Nephron (organoid): Measurements from ENCODE around the gene CCDC201.

Source experiments
- H3K27ac Mint-ChIP-seq, 3 experiments: 2 replicates each; pipeline ENCODE4 v1.8.0; 2020; ENCODE audit warnings: mixed read lengths in 3 of 3, mild to moderate bottlenecking in 2 of 3, moderate library complexity in 1 of 3
- H3K27me3 Mint-ChIP-seq: 2 replicates; pipeline ENCODE4 v1.8.0; 2021; ENCODE audit warnings: low read depth, mild to moderate bottlenecking, moderate library complexity, mixed read lengths
- H3K36me3 Mint-ChIP-seq: 2 replicates; pipeline ENCODE4 v1.8.0; 2020; ENCODE audit warnings: low read depth, mixed read lengths
- H3K4me1 Mint-ChIP-seq: 2 replicates; pipeline ENCODE4 v1.8.0; 2020; ENCODE audit warnings: mixed read lengths
- H3K4me3 Mint-ChIP-seq, 3 experiments: 2 replicates each; pipeline ENCODE4 v1.8.0; 2020; ENCODE audit warnings: mild to moderate bottlenecking in 3 of 3, mixed read lengths in 3 of 3, moderate library complexity in 2 of 3
- H3K9me3 Mint-ChIP-seq: 2 replicates; pipeline ENCODE4 v1.8.0; 2020; ENCODE audit warnings: mixed read lengths
- CTCF ChIP-seq, 3 experiments: fragments of 200-600 bp; sonication (generic); IDR thresholded peaks; one replicate each; pipeline ENCODE4 v1.5.0; 2021; ENCODE audit warnings: antibody characterized with exemption in 3 of 3; ENCODE audit not compliant: unreplicated experiment in 3 of 3

Gene CCDC201

GRCh38 chr7:45912972-45913371 lies 40.1 kb upstream of the CCDC201 start:
- Mint-ChIP-seq H3K27ac (no peak overlapping the region), H3K4me3 (no peak overlapping the region), H3K36me3 (peaks cover 30% of the 10 kb centered on the region), H3K4me1 (peaks cover 9% of the 10 kb centered on the region), H3K9me3 (peaks cover 3% of the 10 kb centered on the region), H3K27me3 (peaks cover 6% of the 10 kb centered on the region)
- no peak for TF ChIP-seq CTCF (IDR thresholded peaks at IDR 0.05; ENCODE audit: unreplicated experiment in 3 of 3)

- Mint-ChIP-seq H3K4me1 (no peaks in the 10 kb centered on the region), H3K36me3 (peaks cover 24% of the 10 kb centered on the region), H3K27ac (no peak overlapping the region), H3K27me3 (no peaks in the 10 kb centered on the region), H3K4me3 (no peak overlapping the region), H3K9me3 (peaks cover 6% of the 10 kb centered on the region)
- no peak for TF ChIP-seq CTCF (IDR thresholded peaks at IDR 0.05; ENCODE audit: unreplicated experiment in 3 of 3)
Measured at GRCh38 chr7:45911311-45911710, 38.4 kb upstream of the CCDC201 start.

DNA sequence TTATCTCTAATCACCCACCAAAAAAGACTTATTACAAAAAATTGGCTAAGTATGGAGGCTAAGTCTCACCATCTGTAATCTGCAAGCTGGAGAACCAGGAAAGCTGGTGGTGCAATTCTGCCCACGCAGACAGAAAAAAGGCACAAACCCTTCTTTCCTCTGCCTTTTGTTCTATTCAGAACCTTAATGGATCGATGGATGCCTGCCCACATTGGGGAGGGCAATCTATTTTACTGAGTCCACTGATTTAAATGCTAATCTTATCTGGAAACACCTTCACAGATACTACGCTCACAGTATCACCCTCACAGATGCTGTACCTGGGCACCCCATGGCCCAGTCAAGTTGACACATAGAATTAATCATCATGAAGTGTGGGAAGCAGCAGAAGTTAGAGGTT lies 38.0 kb upstream of the CCDC201 start:
- no peaks in the 10 kb centered on the region for H3K4me1 Mint-ChIP-seq
- peaks cover 10% of the 10 kb centered on the region for H3K9me3 Mint-ChIP-seq
- peaks cover 19% of the 10 kb centered on the region for H3K36me3 Mint-ChIP-seq
- no peaks in the 10 kb centered on the region for H3K27me3 Mint-ChIP-seq
- TF ChIP-seq CTCF (IDR thresholded peaks at IDR 0.05; ENCODE audit: unreplicated experiment in 3 of 3) = no peak
- H3K27ac Mint-ChIP-seq = no peak overlapping the region
- no peak overlapping the region for H3K4me3 Mint-ChIP-seq

DNA sequence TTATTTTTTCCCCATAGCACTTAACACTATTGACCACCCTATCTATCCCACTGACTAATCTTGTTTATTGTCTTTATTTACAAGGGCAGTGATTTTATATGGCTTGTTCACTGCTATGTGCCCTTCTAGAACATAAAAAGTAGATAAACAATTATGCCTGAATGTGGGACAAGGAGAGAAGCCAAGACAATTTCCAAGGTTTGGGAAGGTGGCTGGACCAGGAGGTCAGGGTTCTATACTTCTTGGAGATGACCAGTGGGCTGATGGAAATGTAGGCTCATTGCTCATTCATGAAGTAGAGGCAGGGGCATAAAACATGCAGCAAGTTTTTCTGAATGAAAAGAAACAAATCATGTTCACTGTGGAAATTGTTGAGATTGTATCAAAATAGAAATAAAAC lies 36.7 kb upstream of the CCDC201 start:
- Mint-ChIP-seq H3K9me3 (peaks cover 11% of the 10 kb centered on the region), H3K36me3 (peaks cover 14% of the 10 kb centered on the region)
- TF ChIP-seq CTCF (IDR thresholded peaks at IDR 0.05; ENCODE audit: unreplicated experiment in 3 of 3) = no peak

GRCh38 chr7:45902820-45903219 lies 29.9 kb upstream of the CCDC201 start:
- H3K4me1 Mint-ChIP-seq = no peaks in the 10 kb centered on the region
- H3K4me3 Mint-ChIP-seq = no peak overlapping the region
- no peak for TF ChIP-seq CTCF (IDR thresholded peaks at IDR 0.05; ENCODE audit: unreplicated experiment in 3 of 3)
- no peak overlapping the region for H3K27ac Mint-ChIP-seq
- H3K9me3 Mint-ChIP-seq = peaks cover 18% of the 10 kb centered on the region
- no peaks in the 10 kb centered on the region for H3K27me3 Mint-ChIP-seq
- H3K36me3 Mint-ChIP-seq = no peaks in the 10 kb centered on the region

More for the DNA sequence above, 36.7 kb upstream of the CCDC201 start:
- H3K4me3 Mint-ChIP-seq = no peak overlapping the region
- no peaks in the 10 kb centered on the region for H3K4me1 Mint-ChIP-seq
- no peaks in the 10 kb centered on the region for H3K27me3 Mint-ChIP-seq
- H3K27ac Mint-ChIP-seq = no peak overlapping the region

GRCh38 chr7:45901566-45901965 lies 28.7 kb upstream of the CCDC201 start:
- no peak overlapping the region for H3K27ac Mint-ChIP-seq
- H3K9me3 Mint-ChIP-seq = peaks cover 14% of the 10 kb centered on the region

More at GRCh38 chr7:45901566-45901965, 28.7 kb upstream of the CCDC201 start:
- Mint-ChIP-seq H3K4me3 (no peak overlapping the region), H3K27me3 (peaks cover under 1% of the 10 kb centered on the region), H3K4me1 (no peaks in the 10 kb centered on the region), H3K36me3 (no peaks in the 10 kb centered on the region)
- TF ChIP-seq CTCF (IDR thresholded peaks at IDR 0.05; ENCODE audit: unreplicated experiment in 3 of 3) = no peak
